GM21381 (cell line): ENCODE measurements around the gene OSTN.

Experiments used
- ATAC-seq: cut with Tn5 transposase; IDR thresholded peaks from one replicate; pipeline ENCODE4 v1.9.1; 2021; ENCODE audit warnings: mild to moderate bottlenecking, moderate library complexity; ENCODE audit not compliant: unreplicated experiment

The OSTN gene

GRCh38 chr3:191306428-191306827 lies 107.4 kb downstream of the OSTN start:
- ATAC-seq, result no peak

- no peak for ATAC-seq
Observed at GRCh38 chr3:191307341-191307740, 108.3 kb downstream of the OSTN start.

- no peak for ATAC-seq
Observed at GRCh38 chr3:191313296-191313695, 114.3 kb downstream of the OSTN start.

- no peak for ATAC-seq
Observed at GRCh38 chr3:191314109-191314728, 115.2 kb downstream of the OSTN start.
